Endodermal cell (in vitro differentiated cells): Measurements from ENCODE around the gene BAZ1A. TPM values are rescaled to one million over a fixed set of nuclear protein-coding genes. Genes with fewer than 3 reads are reported as not detected.

Experiments used
- DNase-seq: peaks from one replicate; pipeline ENCODE4 v3.0.0-alpha.2; 2017
- H3K27ac ChIP-seq: 2 replicates; pipeline ENCODE4 v1.5.1; 2013; ENCODE audit warnings: mild to moderate bottlenecking, low read depth, low read length, moderate library complexity
- H3K27me3 ChIP-seq: 2 replicates; pipeline ENCODE4 v1.6.1; 2013; ENCODE audit warnings: mild to moderate bottlenecking, low read length, moderate library complexity; ENCODE audit not compliant: insufficient read depth, control insufficient read depth, poor library complexity, severe bottlenecking
- H3K36me3 ChIP-seq: 2 replicates; pipeline ENCODE4 v1.7.0; 2013; ENCODE audit warnings: mild to moderate bottlenecking, low read length, moderate library complexity; ENCODE audit not compliant: control insufficient read depth, insufficient read depth
- H3K4me1 ChIP-seq: one replicate; pipeline ENCODE4 v1.7.0; 2013; ENCODE audit warnings: low read length; ENCODE audit not compliant: control insufficient read depth, insufficient read depth
- H3K4me3 ChIP-seq: 2 replicates; pipeline ENCODE4 v1.5.1; 2013; ENCODE audit warnings: mild to moderate bottlenecking, low read length, moderate library complexity
- H3K9ac ChIP-seq: 2 replicates; pipeline ENCODE4 v1.6.1; 2013; ENCODE audit warnings: mild to moderate bottlenecking, low read length, moderate library complexity; ENCODE audit not compliant: poor library complexity, severe bottlenecking; ENCODE audit errors: extremely low read depth
- H3K9me3 ChIP-seq: 2 replicates; pipeline ENCODE4 v1.6.1; 2013; ENCODE audit warnings: mild to moderate bottlenecking, low read length, moderate library complexity; ENCODE audit not compliant: control insufficient read depth
- H3K27ac Mint-ChIP-seq: 2 replicates; pipeline ENCODE4 v1.8.0; 2020; ENCODE audit warnings: mixed read lengths
- H3K27me3 Mint-ChIP-seq: 2 replicates; pipeline ENCODE4 v1.8.0; 2021; ENCODE audit warnings: mild to moderate bottlenecking, mixed read lengths; ENCODE audit not compliant: insufficient read depth
- H3K36me3 Mint-ChIP-seq: 2 replicates; pipeline ENCODE4 v1.8.0; 2020; ENCODE audit warnings: low read depth, mixed read lengths
- H3K4me1 Mint-ChIP-seq: 2 replicates; pipeline ENCODE4 v1.8.0; 2020; ENCODE audit warnings: mixed read lengths
- H3K4me3 Mint-ChIP-seq: 2 replicates; pipeline ENCODE4 v1.8.0; 2020; ENCODE audit warnings: mild to moderate bottlenecking, moderate library complexity, mixed read lengths
- H3K9me3 Mint-ChIP-seq: 2 replicates; pipeline ENCODE4 v1.8.0; 2020; ENCODE audit warnings: mild to moderate bottlenecking, mixed read lengths
- WGBS, 2 experiments: methylation state at CpG; one replicate each; pipeline versions ENCODE4 v1.1.5 to v1.1.7; 2013; ENCODE audit warnings: missing lambda C conversion rate in 2 of 2, mixed read lengths in 1 of 2; ENCODE audit not compliant: insufficient coverage in 1 of 2, insufficient read length in 1 of 2; 5-methylcytosine and 5-hydroxymethylcytosine counted together
- total RNA-seq, 2 donors: library from RNA; stranded (reverse); fragmentation: NEBNext Ultra II Directional in 1 of 2; extraction: Animal tissue kit (Norgen Biotek cat#: 25700) in 1 of 2; gene quantifications; 2 replicates in 1 of 2; 3 replicates in 1 of 2; pipeline ENCODE4 v1.2.1, GENCODE V29; 2021
- TF ChIP-seq, protein P1 (sequence below): fragments of 200-600 bp; sonication (generic); conservative IDR thresholded peaks from 2 replicates; pipeline ENCODE4 v1.5.0; 2021; ENCODE audit warnings: antibody characterized with exemption, mild to moderate bottlenecking

Gene BAZ1A
- total RNA-seq, 2 donors from 2014 or later = 22.3 to 23.3 TPM

DNA sequence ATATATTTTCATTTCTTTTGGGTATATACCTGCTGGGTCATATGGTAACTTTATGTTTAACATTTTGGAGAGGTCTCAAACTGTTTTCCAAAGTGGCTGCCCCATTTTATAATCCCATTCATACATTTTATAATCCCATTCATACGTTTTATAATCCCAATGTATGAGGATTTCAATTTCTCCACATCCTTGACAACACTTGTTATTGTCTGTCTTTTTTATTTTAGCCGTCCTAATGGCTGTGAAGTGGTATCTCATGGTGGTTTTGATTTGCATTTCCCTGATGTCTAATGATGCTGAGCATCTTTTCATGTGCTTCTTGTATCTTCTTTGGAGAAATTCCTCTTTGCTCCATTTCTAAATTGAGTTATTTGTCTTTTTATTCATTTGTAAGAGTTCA, 154.0 kb downstream of the BAZ1A start:
- no peaks in the 10 kb centered on the region for H3K9me3 ChIP-seq
- no peak overlapping the region for H3K27ac ChIP-seq
- H3K9ac ChIP-seq = no peak overlapping the region
- no peak overlapping the region for H3K4me3 ChIP-seq
- Mint-ChIP-seq H3K27ac (no peak overlapping the region), H3K9me3 (no peaks in the 10 kb centered on the region), H3K4me3 (no peak overlapping the region), H3K4me1 (peaks cover 5% of the 10 kb centered on the region), H3K36me3 (no peaks in the 10 kb centered on the region), H3K27me3 (peaks cover 2% of the 10 kb centered on the region)
- DNase-seq = no peak
- no peaks in the 10 kb centered on the region for H3K27me3 ChIP-seq
- TF ChIP-seq, protein P1, sequence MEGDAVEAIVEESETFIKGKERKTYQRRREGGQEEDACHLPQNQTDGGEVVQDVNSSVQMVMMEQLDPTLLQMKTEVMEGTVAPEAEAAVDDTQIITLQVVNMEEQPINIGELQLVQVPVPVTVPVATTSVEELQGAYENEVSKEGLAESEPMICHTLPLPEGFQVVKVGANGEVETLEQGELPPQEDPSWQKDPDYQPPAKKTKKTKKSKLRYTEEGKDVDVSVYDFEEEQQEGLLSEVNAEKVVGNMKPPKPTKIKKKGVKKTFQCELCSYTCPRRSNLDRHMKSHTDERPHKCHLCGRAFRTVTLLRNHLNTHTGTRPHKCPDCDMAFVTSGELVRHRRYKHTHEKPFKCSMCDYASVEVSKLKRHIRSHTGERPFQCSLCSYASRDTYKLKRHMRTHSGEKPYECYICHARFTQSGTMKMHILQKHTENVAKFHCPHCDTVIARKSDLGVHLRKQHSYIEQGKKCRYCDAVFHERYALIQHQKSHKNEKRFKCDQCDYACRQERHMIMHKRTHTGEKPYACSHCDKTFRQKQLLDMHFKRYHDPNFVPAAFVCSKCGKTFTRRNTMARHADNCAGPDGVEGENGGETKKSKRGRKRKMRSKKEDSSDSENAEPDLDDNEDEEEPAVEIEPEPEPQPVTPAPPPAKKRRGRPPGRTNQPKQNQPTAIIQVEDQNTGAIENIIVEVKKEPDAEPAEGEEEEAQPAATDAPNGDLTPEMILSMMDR = no peak
- H3K36me3 ChIP-seq = no peaks in the 10 kb centered on the region
- no peaks in the 10 kb centered on the region for H3K4me1 ChIP-seq
- WGBS, 2 experiments = 83% methylated on average over 1 to 2 of the region's 2 CpGs

DNA sequence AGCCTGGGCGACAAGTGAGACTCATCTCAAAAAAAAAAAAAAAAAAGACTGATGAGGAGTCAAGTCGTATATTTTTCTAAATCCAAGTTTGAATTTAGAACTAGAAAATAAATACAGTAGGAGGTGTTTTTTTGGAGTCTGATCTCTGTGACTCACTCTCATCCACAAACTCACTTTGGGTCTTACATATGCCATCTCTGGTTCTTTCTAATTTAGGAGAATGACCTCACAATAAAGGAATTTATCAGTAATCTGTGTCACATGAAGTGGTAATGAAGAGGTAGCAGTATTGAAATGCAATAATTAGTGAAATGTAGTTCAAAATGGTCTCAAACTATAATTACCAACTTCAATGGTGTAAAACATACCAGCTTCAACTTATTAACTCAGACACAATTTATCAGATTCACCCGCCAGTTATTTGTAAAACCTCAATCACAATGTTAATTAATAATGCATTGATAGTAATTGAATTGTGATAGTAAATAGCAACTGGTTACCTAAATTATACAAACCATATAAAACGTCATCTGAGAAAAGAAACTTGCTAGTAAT, 156.3 kb downstream of the BAZ1A start:
- H3K9me3 Mint-ChIP-seq = no peaks in the 10 kb centered on the region
- TF ChIP-seq, protein P1 = no peak
- H3K4me3 ChIP-seq = no peak overlapping the region
- no peaks in the 10 kb centered on the region for H3K36me3 Mint-ChIP-seq
- peaks cover 10% of the 10 kb centered on the region for H3K27me3 Mint-ChIP-seq
- H3K36me3 ChIP-seq = no peaks in the 10 kb centered on the region
- no peak overlapping the region for H3K4me3 Mint-ChIP-seq
- peaks cover 9% of the 10 kb centered on the region for H3K27me3 ChIP-seq
- no peak overlapping the region for H3K27ac Mint-ChIP-seq
- H3K4me1 Mint-ChIP-seq = peaks cover 9% of the 10 kb centered on the region
- WGBS, 2 experiments = 87% methylated on average over 2 of the region's 4 CpGs; no CpG with 5 or more reads in 1 of the 2 experiments
- no peak overlapping the region for H3K9ac ChIP-seq
- H3K9me3 ChIP-seq = no peaks in the 10 kb centered on the region
- H3K27ac ChIP-seq = no peak overlapping the region
- DNase-seq = no peak
- no peaks in the 10 kb centered on the region for H3K4me1 ChIP-seq

DNA sequence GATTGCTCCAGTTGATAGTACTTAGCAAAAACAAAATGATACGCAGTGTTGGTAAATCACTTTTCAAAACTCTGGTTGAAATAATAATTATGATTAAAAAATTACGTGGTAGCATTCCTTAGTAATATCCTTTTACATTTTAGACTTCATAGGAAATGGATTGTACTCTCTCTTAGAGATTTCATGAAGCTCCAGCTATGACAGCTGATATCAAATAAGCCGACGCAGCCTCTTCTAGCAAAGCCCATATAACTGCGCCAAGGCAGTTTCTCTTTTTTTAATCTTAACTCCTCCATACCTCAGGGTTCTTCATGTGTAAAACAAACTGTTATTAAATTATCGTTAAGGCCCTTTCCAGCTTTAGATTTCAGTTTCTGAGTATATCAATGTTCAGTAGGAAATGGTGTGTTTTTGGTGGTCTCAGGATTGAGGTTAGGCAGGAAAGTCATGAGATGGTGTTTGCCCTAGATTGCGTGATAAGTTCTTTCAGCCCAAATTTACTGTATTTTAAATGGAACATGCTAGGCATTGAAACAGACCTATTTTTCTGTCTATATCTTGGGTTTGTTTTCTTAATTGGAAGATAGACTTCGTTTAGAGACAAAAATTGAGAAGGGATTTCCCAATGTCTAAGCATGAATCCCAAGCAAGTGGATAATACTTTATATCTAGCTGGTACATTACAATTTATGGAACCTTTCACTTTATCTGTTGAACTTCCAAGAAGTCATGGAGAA, 159.9 kb downstream of the BAZ1A start:
- Mint-ChIP-seq H3K4me3 (peak overlapping the region; percentile 86), H3K36me3 (peaks cover 2% of the 10 kb centered on the region), H3K9me3 (no peaks in the 10 kb centered on the region), H3K27me3 (peaks cover 10% of the 10 kb centered on the region), H3K27ac (no peak overlapping the region), H3K4me1 (peaks cover 9% of the 10 kb centered on the region)
- 90 to 91% methylated on average over 4 to 7 of the region's 8 CpGs for WGBS, 2 experiments
- TF ChIP-seq, protein P1 = no peak
- Histone ChIP-seq H3K4me3 (peak overlapping the region; percentile 89), H3K27ac (no peak overlapping the region), H3K36me3 (peaks cover 16% of the 10 kb centered on the region), H3K4me1 (no peaks in the 10 kb centered on the region), H3K9ac (peak overlapping the region; percentile 22), H3K27me3 (peaks cover 9% of the 10 kb centered on the region), H3K9me3 (no peaks in the 10 kb centered on the region)
- no peak for DNase-seq
